Nephron (organoid): ENCODE data around the gene TNNI2.

Experiments
- H3K27ac Mint-ChIP-seq, 3 experiments: 2 replicates each; pipeline ENCODE4 v1.8.0; 2020; ENCODE audit warnings: mixed read lengths in 3 of 3, mild to moderate bottlenecking in 2 of 3, moderate library complexity in 1 of 3
- H3K27me3 Mint-ChIP-seq: 2 replicates; pipeline ENCODE4 v1.8.0; 2021; ENCODE audit warnings: low read depth, mild to moderate bottlenecking, moderate library complexity, mixed read lengths
- H3K36me3 Mint-ChIP-seq: 2 replicates; pipeline ENCODE4 v1.8.0; 2020; ENCODE audit warnings: low read depth, mixed read lengths
- H3K4me1 Mint-ChIP-seq: 2 replicates; pipeline ENCODE4 v1.8.0; 2020; ENCODE audit warnings: mixed read lengths
- H3K4me3 Mint-ChIP-seq, 3 experiments: 2 replicates each; pipeline ENCODE4 v1.8.0; 2020; ENCODE audit warnings: mild to moderate bottlenecking in 3 of 3, mixed read lengths in 3 of 3, moderate library complexity in 2 of 3
- H3K9me3 Mint-ChIP-seq: 2 replicates; pipeline ENCODE4 v1.8.0; 2020; ENCODE audit warnings: mixed read lengths
- TF ChIP-seq, protein P1 (sequence below), 3 experiments: fragments of 200-600 bp; sonication (generic); IDR thresholded peaks; one replicate each; pipeline ENCODE4 v1.5.0; 2021; ENCODE audit warnings: antibody characterized with exemption in 3 of 3; ENCODE audit not compliant: unreplicated experiment in 3 of 3

TNNI2 gene

DNA sequence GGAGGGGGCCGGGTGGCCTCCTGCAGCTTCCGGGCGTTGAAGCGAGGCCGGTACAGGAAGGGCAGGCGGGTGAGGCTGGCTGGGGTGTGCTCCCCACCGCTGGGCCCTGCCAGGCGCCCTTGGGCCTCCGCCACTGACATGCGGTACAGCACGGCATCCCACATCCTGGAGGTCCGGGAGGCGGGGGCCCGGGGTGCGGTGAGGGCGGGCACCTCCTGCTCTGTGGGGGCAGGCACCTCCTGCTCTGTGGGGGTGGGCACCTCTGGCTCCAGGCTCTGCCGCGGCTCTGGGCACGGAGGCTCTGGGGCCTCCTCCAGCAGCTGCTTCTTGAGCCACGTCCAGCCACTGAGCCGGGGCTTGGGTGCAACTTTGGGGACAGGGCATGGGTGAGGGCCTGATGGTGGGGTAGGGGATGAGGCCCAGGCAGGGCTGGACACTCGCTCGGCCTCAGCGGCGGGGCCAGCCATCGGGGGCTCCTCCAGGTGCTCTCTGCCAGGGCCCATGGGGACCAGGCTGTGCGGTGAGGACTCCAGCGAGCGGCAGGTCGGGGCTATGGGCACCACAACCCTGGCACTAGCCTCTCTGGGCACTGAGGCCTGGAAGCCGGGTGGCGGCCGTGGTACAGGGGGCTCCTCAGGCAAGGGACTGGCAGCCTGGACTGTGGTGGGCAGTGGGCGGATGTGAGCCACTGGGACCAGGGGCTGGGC is 50.6 kb downstream of the TNNI2 start:
- TF ChIP-seq, protein P1, sequence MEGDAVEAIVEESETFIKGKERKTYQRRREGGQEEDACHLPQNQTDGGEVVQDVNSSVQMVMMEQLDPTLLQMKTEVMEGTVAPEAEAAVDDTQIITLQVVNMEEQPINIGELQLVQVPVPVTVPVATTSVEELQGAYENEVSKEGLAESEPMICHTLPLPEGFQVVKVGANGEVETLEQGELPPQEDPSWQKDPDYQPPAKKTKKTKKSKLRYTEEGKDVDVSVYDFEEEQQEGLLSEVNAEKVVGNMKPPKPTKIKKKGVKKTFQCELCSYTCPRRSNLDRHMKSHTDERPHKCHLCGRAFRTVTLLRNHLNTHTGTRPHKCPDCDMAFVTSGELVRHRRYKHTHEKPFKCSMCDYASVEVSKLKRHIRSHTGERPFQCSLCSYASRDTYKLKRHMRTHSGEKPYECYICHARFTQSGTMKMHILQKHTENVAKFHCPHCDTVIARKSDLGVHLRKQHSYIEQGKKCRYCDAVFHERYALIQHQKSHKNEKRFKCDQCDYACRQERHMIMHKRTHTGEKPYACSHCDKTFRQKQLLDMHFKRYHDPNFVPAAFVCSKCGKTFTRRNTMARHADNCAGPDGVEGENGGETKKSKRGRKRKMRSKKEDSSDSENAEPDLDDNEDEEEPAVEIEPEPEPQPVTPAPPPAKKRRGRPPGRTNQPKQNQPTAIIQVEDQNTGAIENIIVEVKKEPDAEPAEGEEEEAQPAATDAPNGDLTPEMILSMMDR (IDR thresholded peaks at IDR 0.05; ENCODE audit: unreplicated experiment in 3 of 3), result no peak
- Mint-ChIP-seq H3K36me3 (no peaks in the 10 kb centered on the region), H3K4me1 (peaks cover 7% of the 10 kb centered on the region), H3K4me3 (no peak overlapping the region), H3K9me3 (no peaks in the 10 kb centered on the region), H3K27ac (peak overlapping the region in 1 of 3 experiments; percentile 77), H3K27me3 (no peaks in the 10 kb centered on the region)

DNA sequence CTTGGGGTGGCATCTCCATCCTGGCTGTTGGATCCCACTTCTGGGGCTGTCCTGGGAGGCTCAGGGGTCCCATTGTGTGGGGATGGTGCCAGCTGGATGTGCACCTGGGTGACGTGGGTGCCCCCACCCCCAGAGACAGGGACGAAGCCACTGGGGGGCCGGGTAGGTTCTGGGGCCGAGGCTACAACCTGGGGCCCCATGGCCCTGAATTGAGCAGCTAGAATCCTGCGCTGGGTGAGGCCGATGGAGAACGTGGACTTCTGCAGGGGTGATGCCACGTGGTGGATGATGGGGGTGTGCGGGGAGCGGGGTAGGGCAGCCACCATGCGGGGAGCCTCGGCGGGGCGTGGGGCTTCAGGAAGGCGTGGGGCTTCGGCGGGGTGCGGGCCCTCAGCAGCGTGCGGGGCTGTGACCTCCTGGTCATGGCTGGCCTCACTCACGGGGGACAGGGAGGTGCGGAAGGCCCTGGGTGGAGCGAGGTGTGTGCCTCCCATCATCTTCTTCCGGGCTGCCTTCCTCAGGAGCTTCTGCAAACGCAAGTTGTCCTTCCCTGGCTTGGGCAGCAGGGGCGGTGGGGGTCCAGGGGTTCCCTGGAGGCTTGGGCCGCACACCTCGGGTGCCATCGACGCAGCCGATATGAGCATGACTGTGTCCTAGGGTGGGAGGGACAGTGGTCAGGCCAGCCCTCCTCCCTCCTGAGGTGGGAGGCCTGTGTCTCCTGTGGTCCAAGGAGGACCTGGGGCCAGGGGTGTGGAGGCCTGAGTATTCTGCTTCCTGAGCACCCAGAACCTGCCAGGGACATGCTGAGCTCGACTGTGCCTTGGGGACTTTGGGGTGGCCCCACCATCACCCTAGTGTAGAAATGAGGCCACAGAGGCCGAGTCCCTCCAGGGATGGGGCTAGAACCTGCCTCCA is 51.4 kb downstream of the TNNI2 start:
- TF ChIP-seq, protein P1 (IDR thresholded peaks at IDR 0.05; ENCODE audit: unreplicated experiment in 3 of 3), result no peak
- Mint-ChIP-seq H3K36me3 (no peaks in the 10 kb centered on the region), H3K27me3 (peaks cover 5% of the 10 kb centered on the region), H3K4me1 (peaks cover 14% of the 10 kb centered on the region), H3K27ac (no peak overlapping the region), H3K9me3 (no peaks in the 10 kb centered on the region), H3K4me3 (no peak overlapping the region)
